ENCODE measurements around the gene PHYHD1.

The PHYHD1 gene

DNA sequence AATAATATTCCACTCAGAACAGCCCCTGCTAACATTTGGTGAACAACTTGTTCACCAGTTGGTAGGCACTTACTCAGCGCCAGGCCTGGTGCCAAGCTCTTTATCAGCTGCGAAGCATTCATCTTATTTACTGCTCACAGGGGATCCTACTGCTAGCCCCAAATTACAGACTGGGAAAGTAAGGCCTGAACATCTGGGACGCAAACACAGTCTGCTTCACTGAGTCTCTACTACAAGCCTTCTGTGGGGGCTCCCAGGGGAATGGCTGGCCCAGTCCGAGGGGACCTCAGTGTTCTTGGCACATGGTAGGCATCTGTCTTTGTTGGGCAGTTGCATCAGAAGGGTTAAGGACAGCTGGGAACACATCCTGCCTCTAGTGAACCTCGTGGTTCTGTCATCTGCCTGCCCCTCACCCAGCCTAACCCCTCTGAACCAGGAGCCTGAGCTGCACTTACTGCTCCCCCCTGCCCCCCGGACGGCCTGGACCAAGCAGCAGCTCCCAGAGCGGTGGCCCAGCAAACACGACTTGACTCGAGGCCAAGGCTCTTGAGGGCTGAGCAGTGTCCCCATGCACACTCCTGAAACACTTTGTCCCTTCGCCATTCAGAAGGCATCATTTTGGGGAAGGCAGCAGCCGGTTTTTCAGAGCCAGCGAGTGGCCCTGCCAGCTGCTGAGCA lies at the start of gene PHYHD1:
TSS of gene PHYHD1 (plus strand) at position 602 of the 678 bp plus-strand sequence. CDS start 1,342 bp downstream, outside the sequence.
- DNase-seq = peak; percentile 72

DNA sequence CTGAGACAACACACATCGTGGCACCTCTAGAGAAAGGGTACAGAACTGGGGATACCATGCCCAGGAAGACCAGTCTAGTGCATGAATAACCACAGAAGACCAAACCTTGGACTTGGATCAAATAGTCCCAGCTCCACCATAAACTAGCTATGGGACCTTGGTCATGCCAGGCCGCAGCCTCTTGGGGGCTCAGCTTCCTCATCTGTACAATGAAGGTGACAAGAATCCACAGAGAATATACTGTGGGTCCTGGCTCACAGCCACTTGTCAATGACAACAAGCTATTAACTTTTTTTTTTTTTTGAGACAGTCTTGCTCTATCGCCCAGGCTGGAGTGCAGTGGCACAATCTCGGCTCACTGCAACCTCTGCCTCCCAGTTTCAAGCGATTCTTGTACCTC lies 42.9 kb upstream of the PHYHD1 start:
- no peak for DNase-seq

DNA sequence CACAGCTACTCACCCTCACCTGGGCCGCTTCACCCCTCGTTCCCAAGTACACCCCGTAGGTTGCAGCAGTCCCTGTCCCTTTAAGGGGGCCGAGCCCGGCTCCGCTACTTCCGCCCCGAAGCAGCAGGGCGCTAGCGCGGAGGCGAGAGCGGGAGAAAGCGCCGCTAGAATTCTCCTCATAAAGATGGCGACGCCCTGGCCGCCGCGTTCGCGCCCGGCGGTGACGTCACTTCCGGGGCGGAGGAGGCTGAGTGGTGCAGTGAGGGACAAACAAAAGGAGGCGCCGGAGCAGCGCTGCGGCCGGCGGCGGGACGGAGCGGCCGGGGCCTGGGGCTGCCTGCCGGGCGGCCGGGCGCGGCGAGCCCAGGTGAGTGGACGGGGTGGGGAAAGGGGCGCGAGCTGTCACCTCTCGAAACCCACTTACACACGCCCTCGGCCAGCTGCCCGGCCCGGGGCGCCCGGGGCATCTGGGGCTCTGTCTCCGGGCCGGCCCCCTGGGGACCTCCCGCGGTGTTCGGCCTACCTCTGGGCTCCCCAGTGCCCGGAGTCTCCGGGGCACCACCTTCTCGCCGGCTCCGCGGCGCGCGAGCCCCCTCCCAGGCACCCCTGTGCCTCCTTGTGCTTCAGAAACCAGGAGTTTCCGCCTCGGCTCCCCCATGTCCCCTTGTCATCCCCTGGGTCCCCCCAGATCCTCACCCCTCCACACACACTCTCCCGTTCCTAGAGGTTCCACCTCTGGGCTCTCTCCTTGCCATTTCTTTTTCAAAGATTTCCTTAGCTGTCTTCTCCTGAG lies 38.7 kb upstream of the PHYHD1 start, which contains the start of the genes KYAT1 and LRRC8A:
TSS of gene KYAT1 (minus strand) at position 67 of the 793 bp plus-strand sequence. CDS start 36,545 bp downstream, outside the sequence.
TSS of gene LRRC8A (plus strand) at position 250 of the 793 bp plus-strand sequence. CDS start 25,032 bp downstream, outside the sequence.
- peak; percentile 96 for DNase-seq

DNA sequence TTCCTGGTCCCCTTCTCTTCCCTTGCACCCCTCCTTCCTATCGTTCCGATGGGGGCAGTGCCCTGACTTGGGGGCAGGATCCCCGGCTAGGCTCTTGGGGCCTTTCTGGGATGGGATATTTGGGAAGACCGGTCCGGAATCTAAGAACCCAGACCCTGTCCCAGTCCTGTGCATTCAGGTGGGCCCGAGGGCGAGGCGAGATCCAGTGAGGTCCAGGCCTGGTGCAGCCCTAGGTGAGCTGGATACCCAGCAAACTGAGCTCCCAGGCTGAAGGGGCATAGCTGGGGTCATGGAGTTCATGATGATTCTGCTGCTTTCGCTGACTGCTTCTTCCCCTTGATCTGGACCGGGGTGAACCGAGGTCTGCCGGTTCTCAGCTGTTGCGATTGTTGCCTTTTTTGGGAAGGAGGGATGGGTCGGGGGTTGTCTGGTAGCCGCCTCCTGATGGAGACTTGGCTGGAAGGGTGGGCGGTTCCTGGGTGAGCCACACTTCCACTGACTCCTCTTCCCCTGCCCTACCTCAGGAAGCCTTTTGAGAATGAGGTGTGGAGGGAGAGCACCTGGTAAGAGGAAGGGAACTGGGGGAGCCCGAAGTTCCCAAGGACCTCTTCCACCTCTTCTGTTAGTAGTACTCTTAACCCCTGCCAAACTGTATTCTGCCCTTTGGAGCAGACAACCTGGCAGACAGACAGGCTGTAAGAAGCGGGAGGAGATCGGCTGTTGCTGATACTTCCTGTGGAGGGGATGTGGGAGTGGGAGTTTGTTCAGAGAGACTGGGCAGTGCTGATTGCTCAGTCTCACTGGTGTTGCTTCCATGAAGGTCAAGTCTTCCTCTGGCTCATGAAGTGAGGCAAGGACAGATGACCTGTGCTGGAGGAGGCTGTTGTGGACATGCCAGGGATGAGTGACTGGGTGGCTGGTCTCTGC lies 37.8 kb upstream of the PHYHD1 start:
- peak; percentile 22 for DNase-seq

- no peak for DNase-seq
Measured at GRCh38 chr9:128884164-128884563, 36.6 kb upstream of the PHYHD1 start.

DNA sequence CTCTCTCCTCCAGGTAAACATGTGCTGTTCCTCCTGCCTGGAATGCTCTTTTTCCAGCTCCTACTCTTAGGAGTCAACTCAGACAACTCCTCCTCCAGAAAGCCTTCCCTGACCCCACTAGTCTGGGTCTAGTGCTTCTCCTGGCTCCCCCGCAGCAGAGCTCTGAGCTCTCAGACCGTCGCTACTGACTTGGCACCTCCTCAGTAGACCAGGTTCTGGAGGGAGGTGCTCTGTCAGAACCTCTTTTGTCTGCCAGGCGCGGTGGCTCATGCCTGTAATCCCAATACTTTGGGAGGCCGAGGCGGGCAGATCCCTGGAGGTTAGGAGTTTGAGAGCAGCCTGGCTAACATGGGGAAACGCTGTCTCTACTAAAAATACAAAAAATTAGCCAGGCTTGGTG lies 35.4 kb upstream of the PHYHD1 start:
- no peak for DNase-seq

GRCh38 chr9:128885798-128886197 lies 35.0 kb upstream of the PHYHD1 start:
- DNase-seq = no peak

DNA sequence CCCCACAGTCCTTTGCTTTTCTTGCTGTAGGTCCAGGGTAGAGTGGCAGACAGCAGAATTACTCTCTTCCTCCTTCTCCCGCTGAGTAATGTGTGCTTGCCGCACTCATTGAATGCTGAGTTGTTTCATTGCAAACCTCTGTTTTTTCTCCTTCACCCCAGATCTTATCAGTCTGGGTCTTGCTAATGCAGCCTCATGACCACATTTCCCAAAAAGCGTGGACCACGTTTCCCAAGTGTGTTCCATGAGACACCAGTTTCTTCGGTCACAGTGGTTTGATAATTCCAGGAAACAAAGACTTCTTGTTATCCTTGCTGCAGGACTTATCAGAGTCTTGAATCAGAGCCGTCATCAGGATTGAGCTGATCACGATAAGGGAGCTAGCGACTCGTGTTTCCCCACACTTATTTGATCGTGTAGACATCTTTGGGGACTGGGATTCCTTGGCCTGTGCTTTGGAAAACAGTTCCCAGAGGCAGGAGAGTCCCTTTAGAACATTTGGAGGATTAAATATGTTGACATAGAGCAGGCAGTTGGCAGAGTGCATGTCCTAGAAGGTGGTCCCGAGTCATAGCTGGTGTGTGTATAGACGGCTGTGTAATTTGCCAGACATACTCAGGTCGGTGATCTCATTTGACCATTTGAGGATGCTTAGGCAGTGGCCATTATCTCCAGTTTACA lies 34.4 kb upstream of the PHYHD1 start:
- no peak for DNase-seq

GRCh38 chr9:128887049-128887448 lies 33.7 kb upstream of the PHYHD1 start:
- DNase-seq = no peak

GRCh38 chr9:128887914-128888350 lies 32.9 kb upstream of the PHYHD1 start:
- no peak for DNase-seq

- DNase-seq = no peak
Measured at GRCh38 chr9:128891321-128892220, 29.2 kb upstream of the PHYHD1 start.

GRCh38 chr9:128892221-128892921 lies 28.4 kb upstream of the PHYHD1 start:
- peak; percentile 73 for DNase-seq

DNA sequence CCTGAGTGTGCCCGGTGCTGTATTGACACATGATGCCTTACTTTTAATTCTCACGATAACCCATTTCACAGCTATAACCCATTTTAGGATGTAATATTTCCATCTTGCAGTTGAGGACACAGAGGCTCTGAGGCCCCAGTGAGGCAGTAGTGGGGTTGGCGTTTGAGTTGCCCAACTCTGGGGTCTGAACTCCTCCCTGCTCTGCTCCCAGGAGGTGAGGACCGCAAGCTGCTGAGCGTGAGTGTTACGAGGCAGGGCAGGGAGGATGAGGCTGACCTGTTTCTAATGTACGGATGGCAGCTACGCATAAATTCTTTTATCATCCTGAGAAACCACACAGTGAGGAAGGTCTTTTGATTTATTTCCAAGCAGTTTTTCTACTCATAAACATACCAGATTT lies 27.4 kb upstream of the PHYHD1 start:
- no peak for DNase-seq

- no peak for DNase-seq
Measured at GRCh38 chr9:128894764-128895163, 26.0 kb upstream of the PHYHD1 start.

GRCh38 chr9:128895556-128895955 lies 25.2 kb upstream of the PHYHD1 start:
- DNase-seq = no peak

DNA sequence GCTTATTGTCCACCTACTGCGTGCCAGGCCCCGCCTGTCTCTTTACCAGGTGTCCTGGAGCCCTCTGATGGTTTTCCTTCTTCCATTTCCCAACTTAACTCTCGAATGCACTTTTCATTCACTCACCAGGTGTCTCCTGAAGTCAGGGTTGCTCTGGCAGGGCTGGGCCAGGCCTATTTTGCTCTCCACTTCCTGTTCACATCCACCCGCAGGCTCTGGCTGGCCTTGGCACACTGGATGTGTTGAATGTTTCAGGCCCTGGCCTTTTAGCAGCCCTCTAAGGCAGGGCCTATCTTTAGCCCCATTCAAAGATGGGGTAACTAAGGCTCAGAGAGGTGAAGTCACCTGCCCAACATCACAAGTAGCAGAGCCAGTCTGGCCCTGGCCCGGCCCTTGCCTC lies 22.4 kb upstream of the PHYHD1 start:
- DNase-seq = no peak

GRCh38 chr9:128898845-128899565 lies 21.8 kb upstream of the PHYHD1 start:
- no peak for DNase-seq

GRCh38 chr9:128899566-128900322 lies 21.0 kb upstream of the PHYHD1 start:
- DNase-seq = no peak

- DNase-seq = no peak
Measured at GRCh38 chr9:128901379-128901778, 19.4 kb upstream of the PHYHD1 start.

Measured in fibroblast of skin of right quadriceps (primary cell).